HG02623 (cell line): Measurements from ENCODE around the gene PRKCZ.

ENCODE experiments used
- ATAC-seq: cut with Tn5 transposase; IDR thresholded peaks from one replicate; pipeline ENCODE4 v1.9.1; 2021; ENCODE audit warnings: moderate library complexity; ENCODE audit not compliant: unreplicated experiment

Gene PRKCZ

GRCh38 chr1:2174348-2175054 lies 124.3 kb downstream of the PRKCZ start:
- ATAC-seq = no peak

- no peak for ATAC-seq
These were observed 124.8 kb downstream of the PRKCZ start for GRCh38 chr1:2175055-2175414.

GRCh38 chr1:2175681-2176454 lies 125.7 kb downstream of the PRKCZ start:
- no peak for ATAC-seq

GRCh38 chr1:2176615-2177014 lies 126.4 kb downstream of the PRKCZ start:
- ATAC-seq = no peak

- no peak for ATAC-seq
These were observed 127.3 kb downstream of the PRKCZ start for GRCh38 chr1:2177541-2177940.

GRCh38 chr1:2177946-2178538 lies 127.8 kb downstream of the PRKCZ start:
- no peak for ATAC-seq

- no peak for ATAC-seq
These were observed 128.7 kb downstream of the PRKCZ start for GRCh38 chr1:2178875-2179274.

GRCh38 chr1:2179283-2180013 lies 129.2 kb downstream of the PRKCZ start:
- no peak for ATAC-seq

GRCh38 chr1:2180297-2181245 lies 130.4 kb downstream of the PRKCZ start:
- no peak for ATAC-seq

- ATAC-seq = no peak
These were observed 131.1 kb downstream of the PRKCZ start for GRCh38 chr1:2181271-2181670.

GRCh38 chr1:2181752-2182151 lies 131.5 kb downstream of the PRKCZ start:
- no peak for ATAC-seq

- no peak for ATAC-seq
These were observed 132.2 kb downstream of the PRKCZ start for GRCh38 chr1:2182376-2182775.

GRCh38 chr1:2183937-2184334 lies 133.7 kb downstream of the PRKCZ start:
- no peak for ATAC-seq

GRCh38 chr1:2184531-2184930 lies 134.3 kb downstream of the PRKCZ start:
- ATAC-seq = no peak

- ATAC-seq = no peak
These were observed 134.7 kb downstream of the PRKCZ start for GRCh38 chr1:2184934-2185333.

- ATAC-seq = no peak
These were observed 136.0 kb downstream of the PRKCZ start for GRCh38 chr1:2185880-2186855.

GRCh38 chr1:2186901-2187300 lies 136.7 kb downstream of the PRKCZ start:
- ATAC-seq = no peak

GRCh38 chr1:2187619-2188018 lies 137.4 kb downstream of the PRKCZ start:
- ATAC-seq = no peak

GRCh38 chr1:2188336-2188735 lies 138.1 kb downstream of the PRKCZ start:
- no peak for ATAC-seq
